Fibroblast of skin of right biceps (primary cell): Measurements from ENCODE around the gene SERF2.

Source experiments
- DNase-seq: peaks from one replicate; pipeline ENCODE4 v3.0.0-alpha.2; 2013

The SERF2 gene

DNA sequence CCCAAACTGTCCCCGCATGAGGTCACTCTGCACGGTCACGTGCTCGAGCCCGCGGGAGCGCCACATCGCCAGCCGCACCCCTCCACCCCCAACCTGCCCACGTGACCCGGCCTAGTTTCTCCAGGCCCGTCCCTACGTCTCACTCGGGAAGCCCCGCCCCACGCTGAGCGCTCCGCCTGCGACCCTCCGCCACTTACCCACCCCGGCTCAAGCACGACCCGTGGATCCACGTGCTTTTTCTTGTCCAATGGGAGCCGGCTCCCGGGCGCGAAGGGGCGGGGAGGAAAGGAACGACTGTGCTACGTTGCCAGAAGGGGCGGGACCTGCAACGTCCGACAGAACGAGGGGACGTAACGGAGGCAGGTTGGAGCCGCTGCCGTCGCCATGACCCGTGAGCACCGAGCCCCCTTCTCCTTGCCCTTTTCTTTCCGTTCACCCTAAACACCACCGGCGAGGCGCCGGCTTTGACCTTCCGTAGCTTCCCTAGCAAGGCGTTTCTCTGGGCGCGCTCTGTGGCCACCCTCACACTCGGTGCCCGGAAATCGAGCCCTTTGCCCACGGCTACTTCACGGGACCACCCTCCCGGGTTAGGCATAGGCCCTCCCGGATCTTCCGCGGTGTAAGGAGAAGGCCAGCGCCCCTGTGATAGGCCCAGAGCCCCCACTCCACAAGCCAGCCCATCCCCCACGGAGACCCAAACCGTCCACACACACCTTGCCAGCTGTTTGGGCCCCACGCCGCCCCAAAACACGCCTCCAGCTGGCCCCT lies at the start of gene SERF2:
Gene SERF2, plus strand, starts transcription at position 328 of the 768 bp plus-strand sequence. Its CDS starts 57 bp downstream, at position 385.
- peak; percentile 100 for DNase-seq

DNA sequence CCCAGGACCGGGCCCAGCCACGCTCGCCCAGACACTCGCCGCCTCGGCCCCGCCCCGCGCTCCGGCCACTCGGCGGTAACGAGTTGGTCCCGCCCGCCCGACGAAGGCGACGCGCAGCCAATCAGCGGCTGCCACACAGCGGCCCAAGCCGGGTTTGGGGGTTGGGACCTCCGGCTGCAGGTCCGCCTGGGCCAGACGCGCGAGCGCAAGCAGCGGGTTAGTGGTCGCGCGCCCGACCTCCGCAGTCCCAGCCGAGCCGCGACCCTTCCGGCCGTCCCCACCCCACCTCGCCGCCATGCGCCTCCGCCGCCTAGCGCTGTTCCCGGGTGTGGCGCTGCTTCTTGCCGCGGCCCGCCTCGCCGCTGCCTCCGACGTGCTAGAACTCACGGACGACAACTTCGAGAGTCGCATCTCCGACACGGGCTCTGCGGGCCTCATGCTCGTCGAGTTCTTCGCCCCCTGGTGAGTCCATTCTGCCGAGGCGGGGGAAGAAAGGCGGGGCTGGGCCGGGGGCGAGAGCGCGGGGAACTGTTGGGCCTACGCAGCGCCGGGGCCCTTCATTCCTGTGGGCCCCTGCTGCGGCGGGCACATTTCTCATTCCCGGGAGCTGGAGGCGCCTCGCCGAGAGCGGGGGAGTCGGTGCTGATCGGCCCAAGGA lies 45.7 kb upstream of the SERF2 start, which contains the start of gene PDIA3:
Gene PDIA3, plus strand, starts transcription at position 194 of the 658 bp plus-strand sequence. Its CDS starts 102 bp downstream, at position 296.
- DNase-seq, result peak; percentile 92

DNA sequence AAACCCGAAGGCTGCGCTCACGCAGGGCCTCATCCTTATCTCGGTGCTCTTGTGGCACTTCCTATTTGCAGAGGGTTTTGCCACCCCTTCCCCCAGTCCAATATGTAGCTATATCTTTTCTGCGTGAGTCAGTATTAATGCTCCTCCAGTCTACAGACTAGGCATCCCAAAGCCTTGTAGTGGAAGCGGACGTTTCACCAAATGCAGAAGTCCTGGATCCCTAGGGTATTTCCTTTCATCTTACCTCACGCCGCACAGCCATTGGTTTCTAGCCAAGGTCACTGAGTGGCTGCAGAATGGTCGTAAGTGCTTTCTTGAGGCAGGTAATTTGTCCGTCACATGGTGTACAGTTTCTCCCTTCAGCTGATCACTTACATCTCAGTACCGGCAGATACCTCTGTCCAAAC lies 45.2 kb upstream of the SERF2 start:
- peak; percentile 66 for DNase-seq

DNA sequence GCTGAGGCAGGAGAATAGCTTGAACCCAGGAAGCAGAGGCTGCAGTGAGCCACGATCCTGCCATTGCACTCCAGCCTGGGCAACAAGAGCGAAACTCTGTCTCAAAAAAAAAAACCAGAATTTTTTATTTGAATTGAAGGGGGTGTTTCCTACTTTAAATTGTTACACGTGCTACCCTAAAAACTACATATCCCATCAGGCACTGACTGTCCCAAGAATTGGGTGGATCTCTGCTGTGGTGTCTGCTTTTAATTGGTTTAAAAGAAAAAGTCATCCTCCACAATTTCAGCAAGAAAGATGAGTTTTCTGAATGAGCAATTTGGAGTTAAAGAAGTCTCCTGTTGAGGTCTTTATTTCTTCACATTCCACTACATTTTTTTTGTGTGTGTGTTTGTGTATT lies 43.7 kb upstream of the SERF2 start:
- peak; percentile 43 for DNase-seq

DNA sequence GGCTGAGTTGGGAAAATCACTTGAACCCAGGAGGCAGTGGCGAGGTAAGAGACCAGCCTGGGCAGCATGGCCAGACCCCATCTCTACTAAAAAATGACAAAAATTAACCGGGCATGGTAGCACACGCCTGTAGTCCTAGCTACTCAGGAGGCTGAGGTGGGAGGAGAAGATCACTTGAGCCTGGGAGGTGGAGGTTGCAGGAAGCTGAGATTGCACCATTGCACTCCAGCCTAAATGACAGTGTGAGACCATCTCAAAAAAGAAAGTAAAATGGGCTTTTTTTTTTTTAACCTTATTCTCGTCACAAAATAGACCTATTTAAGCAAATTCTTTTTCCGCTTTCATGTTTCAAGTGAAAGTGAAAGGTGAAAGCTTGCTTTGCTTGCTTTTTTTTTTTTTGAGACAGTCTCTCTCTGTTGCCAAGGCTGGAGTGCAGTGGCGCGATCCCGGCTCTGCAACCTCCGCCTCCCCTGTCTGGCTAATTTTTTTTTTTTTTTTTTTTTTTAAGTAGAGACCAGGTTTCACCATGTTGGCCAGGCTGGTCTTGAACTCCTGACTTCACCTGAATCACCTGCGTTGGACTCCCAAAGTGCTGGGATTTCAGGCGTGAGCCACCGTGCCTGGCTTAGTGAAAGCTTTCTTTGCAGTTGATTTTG lies 42.3 kb upstream of the SERF2 start:
- no peak for DNase-seq

DNA sequence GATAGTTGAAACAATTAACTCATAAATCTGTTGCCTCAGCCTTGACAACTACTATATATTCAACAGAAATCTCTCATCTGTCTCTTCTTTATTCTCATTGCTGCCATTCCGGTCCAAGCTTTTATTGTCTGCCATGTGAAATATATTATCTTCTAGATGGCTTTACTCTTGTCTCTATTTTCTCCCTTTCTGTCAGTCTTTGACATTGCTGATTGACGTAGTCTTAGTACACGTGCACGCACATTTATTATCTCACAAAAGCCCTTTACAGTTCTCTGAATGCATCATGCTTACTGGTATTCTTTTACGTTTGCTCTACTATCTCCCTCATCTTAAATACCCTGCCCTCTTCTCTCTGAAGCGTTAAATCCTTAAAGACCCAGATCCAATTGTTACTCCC lies 40.2 kb upstream of the SERF2 start:
- no peak for DNase-seq

DNA sequence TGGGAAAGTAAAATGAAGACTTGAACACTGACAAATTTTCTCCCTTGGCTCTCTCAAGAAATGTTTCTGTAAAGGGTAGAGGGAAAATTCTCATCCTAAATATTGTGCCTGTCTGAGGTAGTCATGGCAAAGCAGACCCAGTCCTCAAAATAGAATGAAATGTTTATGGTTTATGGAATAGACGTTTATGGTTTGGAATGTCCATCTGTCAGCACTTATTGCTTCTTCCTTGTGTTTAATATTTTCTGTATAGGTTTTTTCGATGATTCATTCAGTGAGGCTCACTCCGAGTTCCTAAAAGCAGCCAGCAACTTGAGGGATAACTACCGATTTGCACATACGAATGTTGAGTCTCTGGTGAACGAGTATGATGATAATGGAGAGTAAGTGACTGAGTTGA lies 29.3 kb upstream of the SERF2 start:
- DNase-seq, result peak; percentile 82

DNA sequence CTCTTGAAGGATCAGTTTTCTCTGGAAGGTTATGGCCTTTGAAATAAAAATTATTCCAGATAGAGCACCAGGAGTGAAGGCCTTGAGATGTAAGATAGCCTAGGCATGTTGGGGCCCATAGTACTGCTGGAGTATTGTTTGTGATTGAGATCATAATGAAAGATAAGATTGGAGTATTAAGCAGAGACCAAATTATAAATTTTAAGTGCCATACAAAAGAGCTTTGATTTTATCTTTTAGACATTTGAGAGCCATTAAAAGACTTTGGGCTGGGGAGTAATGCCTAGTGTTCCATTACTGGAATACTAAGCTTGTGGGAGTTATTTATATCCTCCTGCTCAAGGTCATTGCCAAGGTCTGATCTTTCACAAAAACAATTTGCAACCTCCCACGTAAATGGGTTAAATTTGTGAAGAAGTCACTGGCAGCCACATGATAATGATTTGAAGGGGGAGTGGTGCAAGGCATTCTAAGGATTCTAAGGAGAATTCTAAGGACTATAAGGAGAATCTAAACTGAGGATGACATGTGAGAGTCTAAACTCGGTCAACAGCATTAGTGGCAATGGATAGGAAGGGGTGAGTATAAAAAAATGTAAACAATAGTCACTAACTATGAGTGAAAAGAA lies 28.2 kb upstream of the SERF2 start:
- DNase-seq, result peak; percentile 20

DNA sequence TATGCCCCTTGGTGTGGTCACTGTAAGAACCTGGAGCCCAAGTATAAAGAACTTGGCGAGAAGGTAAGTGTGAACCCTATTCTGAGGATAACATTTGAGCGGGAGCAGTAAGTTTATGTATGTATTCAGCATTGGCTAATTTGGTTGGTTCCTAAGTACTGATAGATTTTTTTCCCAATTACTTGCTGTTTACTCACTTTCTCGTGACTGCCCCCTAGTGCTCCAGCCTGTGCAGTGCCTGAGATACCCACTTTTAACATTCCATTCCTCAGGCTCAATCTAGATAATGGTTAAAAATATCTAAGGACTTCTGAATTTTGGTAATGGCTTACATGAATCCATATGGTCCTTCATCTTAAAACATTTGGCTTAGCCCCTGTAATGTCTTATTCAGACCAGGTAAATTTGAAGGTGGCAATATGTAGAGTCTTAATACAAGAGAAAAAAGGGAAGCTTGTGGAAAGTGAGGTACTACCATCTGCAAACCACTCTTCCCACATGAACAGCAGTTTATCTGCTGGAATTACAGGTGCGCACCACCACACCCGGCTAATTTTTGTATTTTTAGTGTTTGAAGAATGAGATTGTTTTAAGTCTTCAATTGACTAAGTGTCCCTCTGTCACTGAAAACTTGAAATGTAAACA lies 22.4 kb upstream of the SERF2 start:
- DNase-seq, result peak; percentile 63

DNA sequence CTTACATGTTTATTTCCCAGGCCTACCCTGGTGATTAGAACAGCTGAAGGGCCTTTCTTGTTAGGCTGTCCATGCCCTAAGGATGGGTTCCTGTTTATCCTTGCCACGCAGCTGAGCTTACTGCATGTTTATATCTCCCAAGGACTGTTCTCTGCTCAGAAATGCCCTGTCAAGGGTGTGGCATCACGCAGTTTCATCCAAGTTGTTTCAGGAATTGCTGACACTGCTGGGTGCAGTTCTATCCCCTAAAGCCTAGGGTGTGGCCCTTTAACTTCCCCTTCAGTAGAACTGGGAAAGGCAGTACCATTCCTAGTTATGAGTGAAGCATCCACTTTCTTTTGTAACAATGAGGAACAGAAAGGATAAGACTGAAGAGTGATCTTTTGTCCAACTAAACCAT lies 20.3 kb upstream of the SERF2 start:
- DNase-seq, result no peak

DNA sequence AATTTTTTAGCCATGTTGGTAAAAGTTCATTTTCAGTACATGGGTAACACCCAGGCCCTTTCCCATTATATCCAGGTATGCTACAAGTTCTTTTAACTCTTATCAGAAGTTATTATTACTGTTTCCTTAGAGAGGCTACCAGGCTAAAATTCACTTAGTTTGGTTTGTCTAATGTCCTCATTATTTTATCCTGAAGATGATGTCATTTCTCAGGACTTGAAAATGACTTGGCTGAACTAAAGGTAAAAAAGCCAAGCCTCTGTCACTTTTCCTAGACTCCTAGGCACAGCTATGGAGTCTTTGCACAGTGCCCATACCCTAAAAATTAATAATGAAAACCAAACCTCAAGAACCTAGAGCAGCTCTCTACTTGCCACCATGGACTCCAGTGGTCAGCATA lies 19.5 kb upstream of the SERF2 start:
- no peak for DNase-seq

DNA sequence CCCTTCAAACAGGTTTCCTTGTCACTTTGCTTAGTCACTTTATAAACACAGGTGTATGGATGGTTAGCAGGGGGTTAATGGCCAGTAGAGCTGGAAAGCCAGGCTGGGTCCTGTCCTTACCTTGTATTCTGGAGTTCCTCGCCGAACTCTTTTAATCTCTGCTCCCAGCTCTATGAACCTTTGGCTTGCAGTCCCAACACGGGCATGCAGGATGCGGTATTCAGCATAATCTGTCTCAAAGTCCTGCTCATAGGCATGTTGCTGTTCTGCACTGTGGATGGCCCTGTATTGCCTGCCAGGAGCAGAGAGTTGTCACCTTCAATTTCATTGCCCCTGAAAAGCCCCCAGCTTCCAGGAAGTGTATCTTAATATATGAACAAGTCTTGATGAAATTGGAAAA lies 18.1 kb upstream of the SERF2 start:
- no peak for DNase-seq

DNA sequence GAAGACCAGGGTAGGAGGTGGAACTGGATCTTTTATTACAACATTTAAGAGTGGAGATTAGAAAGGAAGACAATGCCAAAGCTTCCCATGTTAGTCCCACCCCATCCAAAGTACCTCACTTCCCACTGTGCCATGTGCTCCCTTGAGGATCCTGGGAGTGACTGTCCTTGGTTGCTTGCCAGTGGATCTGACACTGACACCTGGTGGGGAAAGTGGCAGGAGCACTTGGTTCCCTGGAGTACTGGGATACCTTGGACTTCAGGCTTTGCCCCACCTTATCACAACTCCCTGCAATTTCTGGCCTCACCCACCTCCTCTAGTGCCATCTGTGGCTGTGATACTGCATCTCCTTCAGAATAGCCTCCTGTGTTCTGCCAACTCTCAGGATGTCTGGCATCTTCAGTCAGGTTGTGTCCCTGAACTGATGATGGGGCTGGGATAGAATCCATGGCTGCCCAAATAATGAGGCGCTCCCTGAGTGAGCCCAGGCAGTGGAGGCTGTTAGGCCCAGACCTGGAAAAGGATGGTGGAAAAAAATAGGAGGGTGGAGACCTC lies 16.6 kb upstream of the SERF2 start:
- DNase-seq, result peak; percentile 66

DNA sequence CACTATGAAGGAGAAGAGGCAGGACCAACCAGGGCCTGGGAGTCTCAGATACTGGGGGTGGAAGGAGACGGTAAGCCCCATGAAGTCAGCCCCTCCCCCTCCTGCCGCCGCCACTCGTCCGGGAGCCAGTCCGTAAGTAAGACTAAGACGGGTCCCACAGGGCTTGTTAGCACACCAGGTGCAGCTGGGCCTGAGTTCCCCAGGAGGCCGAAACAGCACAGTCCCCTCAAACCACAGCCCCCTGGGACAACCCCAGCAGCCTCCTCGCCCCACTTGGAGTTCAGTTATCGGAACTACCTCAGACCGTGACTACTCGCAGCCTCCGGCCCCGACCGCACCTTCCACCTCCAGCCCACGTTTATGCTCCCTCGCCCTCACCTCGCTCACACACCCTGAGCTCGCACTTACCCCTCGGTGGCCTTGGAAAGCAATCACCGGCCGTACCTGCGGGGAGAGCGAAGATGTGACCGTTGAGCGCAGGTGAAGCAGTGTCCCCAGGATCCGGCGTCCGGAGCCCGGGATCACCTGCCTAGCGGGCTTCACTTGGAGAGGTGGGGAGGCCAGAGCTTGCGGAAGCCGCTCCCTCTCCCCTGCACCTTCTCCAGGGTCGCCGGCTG lies 15.9 kb upstream of the SERF2 start:
- DNase-seq, result no peak

DNA sequence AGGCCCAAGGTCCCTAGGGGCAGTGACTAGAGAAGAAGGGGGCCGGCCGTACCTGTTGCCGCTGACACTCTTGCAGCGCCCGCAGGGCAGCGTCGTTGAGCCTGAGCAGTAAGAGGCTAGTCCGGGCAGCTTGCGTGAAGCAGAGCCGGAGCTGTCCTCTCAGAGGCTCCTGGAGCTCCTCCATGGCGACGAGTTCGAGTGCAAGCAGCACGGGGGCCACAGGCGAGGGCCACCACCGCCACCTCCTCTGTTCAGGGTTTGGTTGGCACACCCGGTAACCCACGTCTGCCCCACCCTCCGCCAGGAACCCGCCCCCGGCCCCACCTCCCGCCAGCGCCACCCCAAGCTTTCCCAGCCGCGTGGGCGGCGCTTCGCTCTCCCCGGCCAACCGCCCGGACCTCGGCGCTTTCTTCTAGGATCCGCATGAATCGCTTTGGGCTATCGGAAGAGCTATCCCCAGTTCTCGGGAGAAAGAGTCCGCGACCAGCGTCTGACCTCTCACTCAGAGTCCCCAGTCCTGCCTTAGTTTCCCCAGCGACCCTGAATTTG lies 15.3 kb upstream of the SERF2 start, which contains the start of gene ELL3:
Gene ELL3, minus strand, starts transcription at position 249 of the 549 bp plus-strand sequence. Its CDS starts 65 bp downstream, at position 184.
- peak; percentile 61 for DNase-seq

DNA sequence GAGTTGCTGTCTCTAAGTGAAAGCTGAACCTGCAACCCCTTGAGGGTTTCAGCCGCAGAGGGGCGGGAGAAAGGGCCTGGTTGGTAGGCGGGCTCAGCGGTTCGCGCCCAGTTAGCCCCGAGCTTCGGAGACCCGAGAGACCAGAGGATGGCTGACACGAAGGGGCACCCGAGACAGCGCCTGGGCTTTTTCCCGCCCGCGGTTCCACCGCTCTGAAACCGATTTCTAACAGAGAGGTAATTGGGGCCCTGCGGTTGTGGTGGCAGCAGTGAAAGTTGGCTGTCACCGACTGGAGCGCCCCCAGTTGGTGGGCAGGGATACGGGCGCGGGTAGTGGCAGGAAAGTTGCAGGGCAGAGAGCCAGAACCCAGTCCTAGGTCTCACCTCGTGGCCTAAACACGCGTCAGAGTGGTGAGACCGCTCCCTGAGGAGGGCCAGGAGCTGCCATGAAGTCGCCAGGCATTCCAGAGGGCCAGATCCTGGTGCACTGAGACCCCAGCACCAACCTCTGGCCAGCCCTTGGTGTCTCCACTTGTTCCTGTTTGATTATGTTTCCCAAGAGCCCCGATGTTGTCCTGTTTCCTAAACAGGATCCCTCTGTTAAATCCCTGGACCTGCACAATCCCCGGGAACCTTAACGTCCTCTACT lies 14.7 kb upstream of the SERF2 start:
- DNase-seq, result peak; percentile 67

DNA sequence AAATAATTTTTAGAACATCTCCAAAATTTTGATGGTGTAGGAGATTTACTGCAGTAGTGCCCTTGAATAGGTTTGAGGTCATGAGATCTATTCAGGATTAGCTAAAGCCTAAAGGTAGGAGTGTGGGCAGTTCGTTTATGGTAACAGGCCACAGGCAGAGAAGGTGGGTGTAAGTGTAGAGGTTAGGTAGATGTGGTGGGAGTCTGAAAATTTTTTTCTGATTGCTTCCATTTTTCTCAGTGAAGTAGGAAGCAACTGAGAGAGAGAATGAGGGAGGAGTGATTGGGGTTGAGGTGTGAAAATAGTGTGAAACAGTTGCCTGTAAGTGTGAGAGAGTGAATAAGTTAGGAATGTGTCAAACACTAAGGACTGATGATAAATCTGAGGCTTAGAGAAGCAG lies 13.1 kb upstream of the SERF2 start:
- no peak for DNase-seq

DNA sequence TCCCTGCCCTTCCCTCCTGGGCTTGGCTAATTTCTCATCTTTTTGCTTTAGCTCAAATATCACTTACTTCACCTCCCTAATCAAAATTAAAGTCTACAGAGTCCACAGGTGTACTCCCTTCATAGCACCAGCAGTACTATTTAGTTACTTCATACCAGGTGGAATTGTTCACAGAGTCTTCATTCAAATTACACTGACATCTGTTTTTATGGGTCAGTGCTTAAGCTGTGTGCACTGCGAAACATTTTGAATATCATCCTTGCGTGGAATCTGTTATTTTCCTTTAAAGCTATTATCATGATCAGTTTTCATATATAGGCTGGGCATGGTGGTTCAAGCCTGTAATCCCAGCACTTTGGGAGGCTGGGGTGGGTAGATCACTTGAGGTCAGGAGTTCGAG lies 2.7 kb upstream of the SERF2 start:
- no peak for DNase-seq

DNA sequence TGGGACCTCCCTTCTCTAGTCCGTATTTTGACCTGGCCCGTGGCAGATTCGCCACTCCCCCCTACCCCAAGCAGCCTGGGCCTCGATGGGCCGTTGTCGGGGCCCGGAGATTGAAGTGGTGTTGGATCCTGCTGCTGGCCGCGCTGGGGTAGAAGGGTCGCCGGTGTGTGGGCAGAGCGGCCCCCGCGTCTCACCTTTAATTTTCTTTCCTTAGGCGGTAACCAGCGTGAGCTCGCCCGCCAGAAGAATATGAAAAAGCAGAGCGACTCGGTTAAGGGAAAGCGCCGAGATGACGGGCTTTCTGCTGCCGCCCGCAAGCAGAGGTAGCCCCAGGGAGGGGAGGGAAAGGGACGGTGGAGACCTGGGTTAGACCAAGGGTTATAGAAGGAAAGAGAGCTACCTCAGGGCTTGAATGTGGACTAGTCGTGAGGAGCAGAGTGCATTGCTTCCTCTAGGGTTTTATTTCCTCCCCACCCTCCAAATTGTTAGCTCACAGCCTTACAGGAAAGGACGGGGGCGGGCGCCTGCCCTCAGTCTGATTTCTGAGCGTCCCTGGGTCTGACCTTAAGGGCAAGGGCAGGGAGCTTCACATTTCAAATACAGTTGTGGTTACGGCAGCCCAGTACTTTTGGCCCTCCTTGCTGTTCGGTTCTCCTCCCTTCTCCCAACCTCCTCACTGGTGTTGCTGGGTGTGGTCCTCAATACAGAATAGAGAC lies 799 bp downstream of the SERF2 start:
- DNase-seq, result peak; percentile 52

DNA sequence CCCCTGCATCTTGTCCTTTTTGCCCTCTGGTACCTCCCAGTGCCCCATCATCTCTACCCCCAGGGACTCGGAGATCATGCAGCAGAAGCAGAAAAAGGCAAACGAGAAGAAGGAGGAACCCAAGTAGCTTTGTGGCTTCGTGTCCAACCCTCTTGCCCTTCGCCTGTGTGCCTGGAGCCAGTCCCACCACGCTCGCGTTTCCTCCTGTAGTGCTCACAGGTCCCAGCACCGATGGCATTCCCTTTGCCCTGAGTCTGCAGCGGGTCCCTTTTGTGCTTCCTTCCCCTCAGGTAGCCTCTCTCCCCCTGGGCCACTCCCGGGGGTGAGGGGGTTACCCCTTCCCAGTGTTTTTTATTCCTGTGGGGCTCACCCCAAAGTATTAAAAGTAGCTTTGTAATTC lies 1.5 kb downstream of the SERF2 start:
- no peak for DNase-seq
